CD8-positive, alpha-beta memory T cell (primary cell): Measurements from ENCODE around the gene NAA38. TPM values are rescaled to one million over a fixed set of nuclear protein-coding genes. Genes with fewer than 3 reads are reported as not detected.
"Not testable (repeated sequence)": the region's sequence is repeated elsewhere in the genome, so short reads cannot be mapped to it uniquely, and the experiment has no call there.

ENCODE experiments used
- CTCF ChIA-PET: fragments of 350-600 bp; sonication (Branson Sonifier 250); formaldehyde crosslinking; loops from one replicate; lab custom pipeline; 2021; ENCODE audit warnings: antibody characterized with exemption; lab: Charles Lee
- POLR2A ChIA-PET: fragments of 350-600 bp; sonication (Branson Sonifier 250); formaldehyde crosslinking; loops from one replicate; lab custom pipeline; 2021; ENCODE audit warnings: antibody characterized with exemption; lab: Charles Lee
- DNase-seq, 5 donors: peaks; one replicate each; pipeline versions ENCODE4 v3.0.0 to v3.0.0-alpha.2; 2020 to 2022; ENCODE audit warnings: mixed read lengths in 1 of 5
- H3K27ac ChIP-seq: one replicate; pipeline ENCODE4 v1.7.0; 2013; ENCODE audit warnings: low read depth, mild to moderate bottlenecking, low read length, moderate library complexity
- H3K27me3 ChIP-seq: 2 replicates; pipeline ENCODE4 v1.7.0; 2013; ENCODE audit warnings: low read length, mild to moderate bottlenecking; ENCODE audit not compliant: insufficient read depth, poor library complexity, severe bottlenecking
- H3K36me3 ChIP-seq: 2 replicates; pipeline ENCODE4 v1.7.0; 2013; ENCODE audit warnings: mild to moderate bottlenecking, low read length, moderate library complexity; ENCODE audit not compliant: insufficient read depth
- H3K4me1 ChIP-seq: 2 replicates; pipeline ENCODE4 v1.7.0; 2013; ENCODE audit warnings: mild to moderate bottlenecking, low read length, moderate library complexity; ENCODE audit not compliant: insufficient read depth
- H3K4me3 ChIP-seq: 2 replicates; pipeline ENCODE4 v1.7.0; 2013; ENCODE audit warnings: mild to moderate bottlenecking, low read length
- H3K9me3 ChIP-seq: 2 replicates; pipeline ENCODE4 v1.7.0; 2013; ENCODE audit warnings: mild to moderate bottlenecking, low read length
- H3K27ac Mint-ChIP-seq, 8 donors: one replicate each; pipeline ENCODE4 v1.8.0; 2020 to 2021; ENCODE audit warnings: mixed read lengths in 8 of 8, mild to moderate bottlenecking in 6 of 8, inconsistent platforms in 3 of 8, moderate library complexity in 3 of 8
- H3K27me3 Mint-ChIP-seq, 2 donors: one replicate each; pipeline ENCODE4 v1.8.0; 2020 to 2021; ENCODE audit warnings: mixed read lengths in 2 of 2, mild to moderate bottlenecking in 1 of 2, moderate library complexity in 1 of 2
- H3K36me3 Mint-ChIP-seq, 3 donors: one replicate each; pipeline ENCODE4 v1.8.0; 2020 to 2021; ENCODE audit warnings: mixed read lengths in 3 of 3, inconsistent platforms in 1 of 3, mild to moderate bottlenecking in 1 of 3
- H3K4me1 Mint-ChIP-seq, 3 donors: one replicate each; pipeline ENCODE4 v1.8.0; 2020 to 2021; ENCODE audit warnings: mixed read lengths in 3 of 3, inconsistent platforms in 1 of 3, mild to moderate bottlenecking in 1 of 3
- H3K4me3 Mint-ChIP-seq, 7 donors: one replicate each; pipeline ENCODE4 v1.8.0; 2020 to 2021; ENCODE audit warnings: mixed read lengths in 7 of 7, mild to moderate bottlenecking in 6 of 7, moderate library complexity in 4 of 7, inconsistent platforms in 2 of 7
- H3K9me3 Mint-ChIP-seq, 5 donors: one replicate each; pipeline ENCODE4 v1.8.0; 2020 to 2022; ENCODE audit warnings: mixed read lengths in 5 of 5, mild to moderate bottlenecking in 3 of 5, moderate library complexity in 2 of 5, inconsistent platforms in 1 of 5
- polyA plus RNA-seq: library from polyadenylated mRNA; unstranded; fragments of 300-500 nt; fragmentation: Illumina TruSeq; gene quantifications from one replicate; pipeline ENCODE4 v1.2.3, GENCODE V29; 2021
- total RNA-seq, 2 experiments: library from RNA; stranded (reverse); gene quantifications; one replicate each; pipeline ENCODE4 v1.2.3, GENCODE V29; 2021

NAA38 gene
- total and polyA plus RNA-seq, 3 experiments from 2014 or later, result 58.2 to 162 (median 65.0) TPM

- Histone ChIP-seq H3K36me3 (peaks cover 4% of the 10 kb centered on the region), H3K27ac (no peak overlapping the region), H3K27me3 (no peaks in the 10 kb centered on the region), H3K4me3 (no peak overlapping the region), H3K9me3 (no peaks in the 10 kb centered on the region), H3K4me1 (peaks cover 45% of the 10 kb centered on the region)
- peaks cover 7 to 17% (median 13%) of the 10 kb centered on the region in 3 donors for H3K4me1 Mint-ChIP-seq
- CTCF ChIA-PET, result interaction anchor here (1.3 kb wide), 1 partner anchor 110 kb away, joined by 4 read pairs; no protein-coding TSS in a partner anchor
- no peaks in the 10 kb centered on the region for H3K9me3 Mint-ChIP-seq
- H3K27ac Mint-ChIP-seq, result no peak overlapping the region
- H3K27me3 Mint-ChIP-seq, result no peaks in the 10 kb centered on the region
- H3K36me3 Mint-ChIP-seq, result peaks cover 0 to 14% (median 2%) of the 10 kb centered on the region in 3 donors
- H3K4me3 Mint-ChIP-seq, result no peak overlapping the region
- DNase-seq, result no peak
- POLR2A ChIA-PET, result no interaction called here
These were observed 22.9 kb upstream of the NAA38 start for GRCh38 chr17:7880076-7880868.

DNA sequence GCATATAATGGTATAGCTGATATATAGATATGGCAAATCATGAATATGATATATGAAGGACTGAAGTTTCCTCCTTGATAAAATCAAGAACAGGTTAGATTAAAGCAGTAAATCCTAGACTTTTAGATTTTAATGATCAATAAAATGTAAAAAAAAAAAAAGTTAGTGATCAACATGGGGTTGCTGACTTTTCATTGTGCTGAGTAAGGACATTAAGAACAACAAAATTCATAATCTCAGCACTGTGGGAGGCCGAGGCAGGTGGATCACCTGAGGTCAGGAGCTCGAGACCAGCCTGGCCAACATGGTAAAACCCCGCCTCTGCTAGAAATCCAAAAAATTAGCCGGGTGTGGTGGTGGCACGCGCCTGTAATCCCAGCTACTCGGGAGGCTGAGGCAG lies 20.9 kb upstream of the NAA38 start:
- ChIA-PET POLR2A (no interaction called here), CTCF (interaction anchor here (1.7 kb wide), 1 partner anchor 112 kb away, joined by 6 read pairs; no protein-coding TSS in a partner anchor)
- Mint-ChIP-seq H3K27me3 (no peaks in the 10 kb centered on the region), H3K4me3 (no peak overlapping the region), H3K36me3 (peaks cover 0 to 27% (median 6%) of the 10 kb centered on the region in 3 donors), H3K4me1 (peaks cover 9 to 15% (median 12%) of the 10 kb centered on the region in 3 donors), H3K9me3 (no peaks in the 10 kb centered on the region), H3K27ac (no peak overlapping the region)
- H3K4me3 ChIP-seq, result no peak overlapping the region
- H3K9me3 ChIP-seq, result no peaks in the 10 kb centered on the region
- H3K36me3 ChIP-seq, result peaks cover 4% of the 10 kb centered on the region
- no peak overlapping the region for H3K27ac ChIP-seq
- DNase-seq, result no peak
- H3K27me3 ChIP-seq, result no peaks in the 10 kb centered on the region
- peaks cover 36% of the 10 kb centered on the region for H3K4me1 ChIP-seq

GRCh38 chr17:7875804-7876370 lies 18.5 kb upstream of the NAA38 start:
- DNase-seq, result no peak
- H3K27me3 ChIP-seq, result no peaks in the 10 kb centered on the region
- Mint-ChIP-seq H3K4me3 (no peak overlapping the region), H3K36me3 (peaks cover 0 to 40% (median 11%) of the 10 kb centered on the region in 3 donors), H3K27ac (peak overlapping the region in 5 of 8 donors; percentile 0 to 81 (median 29)), H3K27me3 (no peaks in the 10 kb centered on the region), H3K9me3 (no peaks in the 10 kb centered on the region), H3K4me1 (peaks cover 11 to 19% (median 12%) of the 10 kb centered on the region in 3 donors)
- CTCF ChIA-PET, result interaction anchor here (1.2 kb wide), 1 partner anchor 9 kb away, joined by 3 read pairs; no protein-coding TSS in a partner anchor
- H3K27ac ChIP-seq, result no peak overlapping the region
- H3K4me3 ChIP-seq, result no peak overlapping the region
- H3K4me1 ChIP-seq, result peaks cover 13% of the 10 kb centered on the region
- no peaks in the 10 kb centered on the region for H3K36me3 ChIP-seq
- POLR2A ChIA-PET, result no interaction called here
- no peaks in the 10 kb centered on the region for H3K9me3 ChIP-seq

DNA sequence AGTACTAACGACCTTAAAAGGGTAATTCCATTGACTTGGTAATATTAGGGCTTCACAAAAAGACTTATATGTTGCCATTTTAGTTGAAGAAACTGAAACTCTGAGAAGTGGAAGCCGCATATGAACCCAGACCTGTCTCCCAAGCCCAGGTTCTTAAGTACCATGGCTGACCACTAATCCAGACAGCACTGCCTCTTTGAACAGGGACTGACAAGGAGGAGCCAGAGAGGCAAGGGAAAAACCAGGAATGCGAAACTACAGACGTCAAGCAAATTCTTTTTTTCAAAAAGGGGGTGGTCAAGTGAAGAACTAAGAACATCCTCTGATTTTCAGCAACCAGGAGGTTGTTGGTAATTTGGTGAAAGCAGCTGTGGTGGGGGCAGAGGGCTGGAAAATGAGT lies 15.7 kb upstream of the NAA38 start:
- no peaks in the 10 kb centered on the region for H3K36me3 ChIP-seq
- peak overlapping the region in 4 of 8 donors; percentile 35 to 72 (median 72) for H3K27ac Mint-ChIP-seq
- H3K27me3 ChIP-seq, result no peaks in the 10 kb centered on the region
- ChIA-PET CTCF (no interaction called here), POLR2A (no interaction called here)
- H3K4me3 Mint-ChIP-seq, result no peak overlapping the region
- H3K4me1 ChIP-seq, result peaks cover 11% of the 10 kb centered on the region
- no peaks in the 10 kb centered on the region for H3K9me3 ChIP-seq
- H3K27ac ChIP-seq, result no peak overlapping the region
- H3K27me3 Mint-ChIP-seq, result no peaks in the 10 kb centered on the region
- no peaks in the 10 kb centered on the region for H3K9me3 Mint-ChIP-seq
- no peak overlapping the region for H3K4me3 ChIP-seq
- no peak for DNase-seq
- H3K36me3 Mint-ChIP-seq, result peaks cover 0 to 34% (median 11%) of the 10 kb centered on the region in 3 donors
- peaks cover 21 to 35% (median 22%) of the 10 kb centered on the region in 3 donors for H3K4me1 Mint-ChIP-seq

DNA sequence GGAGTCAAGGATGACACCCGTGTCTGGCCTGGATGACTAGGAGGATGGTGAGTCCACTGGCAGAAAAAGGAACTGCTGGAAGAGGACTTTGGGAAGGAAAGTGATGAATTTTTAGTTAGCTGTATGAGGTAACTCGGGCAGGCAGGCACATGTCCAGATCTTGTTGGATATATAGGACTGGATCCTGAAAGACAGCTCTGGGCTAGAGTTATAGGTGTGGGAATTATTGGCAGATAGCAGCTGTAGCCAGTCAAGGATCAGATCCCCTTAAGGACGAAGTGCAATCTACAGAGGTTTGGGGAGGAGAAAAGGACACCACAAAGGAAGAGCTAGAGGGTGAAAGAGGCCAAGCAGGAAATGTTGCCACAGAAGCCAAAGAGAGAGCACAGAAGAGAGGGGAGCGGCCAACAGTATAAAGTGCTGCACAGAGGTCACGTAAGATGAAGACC lies 10.5 kb upstream of the NAA38 start:
- Histone ChIP-seq H3K36me3 (no peaks in the 10 kb centered on the region), H3K4me1 (peaks cover 19% of the 10 kb centered on the region), H3K4me3 (no peak overlapping the region), H3K27me3 (no peaks in the 10 kb centered on the region), H3K27ac (no peak overlapping the region), H3K9me3 (no peaks in the 10 kb centered on the region)
- no peaks in the 10 kb centered on the region for H3K27me3 Mint-ChIP-seq
- DNase-seq, result peak in 2 of 5 donors; percentile 19 to 27
- ChIA-PET CTCF (interaction anchor here (1.2 to 14.1 kb wide), 4 partner anchors 17 to 121 kb away, joined by 3 to 175 read pairs (median 4); no protein-coding TSS in a partner anchor), POLR2A (no interaction called here)
- peaks cover 0 to 16% (median 9%) of the 10 kb centered on the region in 3 donors for H3K36me3 Mint-ChIP-seq
- peak overlapping the region; percentile 10 to 76 (median 64) for H3K4me3 Mint-ChIP-seq
- peak overlapping the region; percentile 59 to 93 (median 82) for H3K27ac Mint-ChIP-seq
- peaks cover 23 to 34% (median 25%) of the 10 kb centered on the region in 3 donors for H3K4me1 Mint-ChIP-seq
- H3K9me3 Mint-ChIP-seq, result no peaks in the 10 kb centered on the region

DNA sequence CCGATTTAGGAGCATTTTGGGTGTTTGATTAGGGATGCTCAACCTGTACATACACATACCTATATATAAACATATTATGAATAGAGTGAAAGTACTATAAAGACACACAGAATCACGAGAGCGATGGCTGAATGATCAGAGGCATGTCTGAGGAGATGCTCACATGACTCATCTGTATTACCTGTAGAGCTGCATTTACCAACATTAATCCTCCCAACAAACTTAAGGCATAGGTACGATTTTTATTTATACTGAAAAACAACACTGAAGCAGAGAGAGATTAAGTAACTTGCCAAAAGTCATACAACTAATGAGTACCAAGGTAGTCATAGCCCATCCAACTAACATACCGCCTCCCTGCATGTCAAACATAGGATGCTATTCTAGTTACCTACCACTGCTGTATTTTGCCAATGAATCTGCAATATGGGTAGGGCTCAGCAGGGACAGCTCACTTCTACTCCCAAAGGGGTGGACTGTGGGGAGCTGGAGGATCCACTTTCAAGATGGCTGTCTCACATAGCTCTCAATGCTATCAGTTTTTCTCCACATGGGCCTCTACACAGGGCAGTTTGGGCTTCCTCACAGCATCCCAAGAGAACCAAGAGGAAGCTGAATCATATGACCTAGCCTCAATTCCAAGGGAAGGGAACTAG lies 7.8 kb upstream of the NAA38 start:
- Histone ChIP-seq H3K36me3 (no peaks in the 10 kb centered on the region), H3K4me1 (peaks cover 19% of the 10 kb centered on the region), H3K27me3 (no peaks in the 10 kb centered on the region), H3K9me3 (no peaks in the 10 kb centered on the region), H3K27ac (no peak overlapping the region), H3K4me3 (no peak overlapping the region)
- ChIA-PET POLR2A (interaction anchor here (0.6 kb wide), 1 partner anchor 258 kb away, joined by 5 read pairs; no protein-coding TSS in a partner anchor), CTCF (interaction anchor here (0.7 to 14.1 kb wide), 8 partner anchors 8 to 291 kb away, joined by 3 to 175 read pairs (median 6); no protein-coding TSS in a partner anchor)
- Mint-ChIP-seq H3K4me1 (peaks cover 24 to 34% (median 30%) of the 10 kb centered on the region in 3 donors), H3K9me3 (no peaks in the 10 kb centered on the region), H3K27ac (peak overlapping the region in 1 of 8 donors; percentile 17), H3K27me3 (no peaks in the 10 kb centered on the region), H3K4me3 (no peak overlapping the region), H3K36me3 (peaks cover 0 to 10% (median 5%) of the 10 kb centered on the region in 3 donors)
- no peak for DNase-seq

- H3K4me1 Mint-ChIP-seq, result peaks cover 28 to 30% (median 30%) of the 10 kb centered on the region in 3 donors
- not testable (repeated sequence) for DNase-seq, H3K27me3 ChIP-seq, H3K9me3 Mint-ChIP-seq, H3K27ac ChIP-seq, H3K9me3 ChIP-seq, H3K27me3 Mint-ChIP-seq, H3K36me3 ChIP-seq, H3K4me3 ChIP-seq, H3K4me3 Mint-ChIP-seq
- H3K27ac Mint-ChIP-seq, result peak overlapping the region in 1 of 8 donors; percentile 10
- peaks cover 0 to 14% (median 5%) of the 10 kb centered on the region in 3 donors for H3K36me3 Mint-ChIP-seq
- peaks cover 19% of the 10 kb centered on the region for H3K4me1 ChIP-seq
- POLR2A ChIA-PET, result interaction anchor here (0.7 to 0.9 kb wide), 2 partner anchors 21 to 46 kb away, joined by 3 to 5 read pairs; no protein-coding TSS in a partner anchor
- CTCF ChIA-PET, result interaction anchor here (1.1 to 14.1 kb wide), 10 partner anchors 8 to 192 kb away, joined by 3 to 175 read pairs (median 6); no protein-coding TSS in a partner anchor
These were observed 7.0 kb upstream of the NAA38 start for GRCh38 chr17:7864384-7864783.
